Fibroblast of skin of left biceps (primary cell): Measurements from ENCODE around the gene PCDHAC1.

ENCODE experiments used
- DNase-seq, 2 experiments: peaks; one replicate each; pipeline ENCODE4 v3.0.0-alpha.2; 2013; ENCODE audit warnings: low read depth in 2 of 2

PCDHAC1 gene

DNA sequence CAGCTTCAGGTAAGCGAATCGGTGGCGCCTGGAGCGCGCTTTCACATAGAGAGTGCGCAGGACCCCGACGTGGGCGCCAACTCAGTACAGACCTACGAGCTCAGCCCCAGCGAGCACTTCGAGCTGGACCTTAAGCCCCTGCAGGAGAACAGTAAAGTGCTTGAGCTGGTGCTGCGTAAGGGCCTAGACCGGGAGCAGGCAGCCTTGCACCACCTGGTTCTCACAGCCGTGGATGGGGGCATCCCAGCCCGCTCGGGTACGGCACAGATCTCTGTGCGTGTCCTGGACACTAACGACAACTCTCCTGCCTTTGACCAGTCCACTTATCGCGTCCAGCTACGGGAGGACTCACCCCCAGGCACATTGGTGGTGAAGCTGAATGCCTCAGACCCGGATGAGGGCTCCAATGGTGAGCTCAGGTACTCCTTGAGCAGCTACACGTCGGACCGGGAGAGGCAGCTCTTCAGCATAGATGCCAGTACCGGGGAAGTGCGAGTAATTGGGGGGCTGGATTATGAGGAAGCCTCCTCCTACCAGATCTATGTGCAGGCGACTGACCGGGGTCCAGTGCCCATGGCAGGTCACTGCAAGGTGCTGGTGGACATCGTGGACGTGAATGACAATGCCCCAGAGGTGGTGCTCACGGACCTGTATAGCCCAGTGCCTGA lies 41.3 kb downstream of the PCDHAC1 start:
- no peak for DNase-seq

DNA sequence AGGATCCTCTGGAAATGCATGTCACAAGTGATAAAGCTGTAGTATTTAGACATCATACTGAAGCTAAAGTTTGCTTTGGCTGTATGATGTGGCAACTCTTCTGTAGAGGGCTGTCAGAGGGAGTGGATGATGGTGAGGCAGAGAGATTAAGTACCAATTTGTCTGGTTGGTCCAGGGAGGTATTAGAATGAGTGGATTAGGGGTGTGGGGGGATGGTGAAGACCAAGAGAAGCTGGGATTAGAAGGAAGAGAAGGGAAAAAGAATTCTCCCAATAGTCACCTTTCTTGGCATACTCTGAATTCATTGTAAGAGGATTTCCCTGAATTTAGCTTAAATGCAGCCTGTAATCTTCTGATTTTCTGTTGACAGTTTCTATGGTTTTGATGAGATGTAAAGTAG lies 43.8 kb downstream of the PCDHAC1 start:
- no peak for DNase-seq

DNA sequence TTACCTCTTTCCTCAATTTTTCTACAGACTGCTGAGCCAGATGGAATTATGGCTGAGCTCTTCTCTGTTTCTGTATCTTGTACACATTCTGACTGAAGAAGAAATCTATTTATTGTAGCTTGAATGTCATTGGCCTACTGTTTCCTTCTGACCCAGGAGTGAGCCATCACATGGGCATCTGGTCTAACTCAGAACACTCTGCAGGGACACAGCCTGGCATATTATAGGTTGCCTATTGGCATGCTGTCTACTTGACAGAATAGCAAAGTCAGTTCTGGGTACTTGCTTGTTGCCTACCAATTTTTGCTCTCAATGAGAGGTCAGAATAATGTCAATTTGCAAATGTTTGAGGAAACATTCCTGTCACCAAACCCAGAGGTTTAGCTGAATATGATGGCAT lies 47.5 kb downstream of the PCDHAC1 start:
- DNase-seq, result no peak

DNA sequence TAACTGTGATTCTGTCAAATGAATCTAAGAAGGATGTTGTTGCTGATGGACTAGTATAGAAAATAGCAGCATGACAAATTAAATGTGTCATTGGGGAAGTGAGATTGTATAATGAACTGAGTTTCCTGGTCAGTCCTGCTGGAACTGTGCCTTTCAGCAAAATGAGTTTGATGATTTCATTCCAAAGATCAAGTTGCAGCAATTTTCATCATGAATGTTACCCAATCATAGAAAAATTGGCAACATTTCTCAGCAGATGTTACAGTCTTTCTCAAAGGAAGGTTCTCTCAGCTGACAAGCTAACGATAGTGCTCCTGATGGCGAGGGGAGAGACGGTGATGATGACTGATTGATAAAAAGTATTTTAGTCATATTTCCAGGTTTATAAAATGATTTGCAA lies 50.9 kb downstream of the PCDHAC1 start:
- peak; percentile 19 to 38 for DNase-seq

DNA sequence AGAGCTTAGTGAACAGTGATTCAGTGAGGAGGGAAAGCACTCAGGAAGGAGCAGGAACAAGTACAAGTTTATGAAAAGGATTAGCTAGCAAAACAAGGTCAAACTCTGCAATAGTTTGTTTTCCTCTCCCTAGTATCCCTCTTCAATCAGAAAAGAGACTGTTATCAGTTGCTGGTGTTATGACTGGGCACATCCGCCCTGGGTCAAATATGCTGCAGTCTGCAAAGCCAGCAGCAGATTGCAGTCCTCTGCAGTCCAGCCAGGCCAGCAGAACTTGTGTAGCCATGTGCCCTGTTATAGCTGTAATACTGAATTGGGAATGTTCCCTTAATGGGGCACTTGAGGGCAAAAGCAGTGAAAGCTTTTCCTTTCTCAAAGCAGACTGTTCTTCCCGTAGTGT lies 52.2 kb downstream of the PCDHAC1 start:
- no peak for DNase-seq

DNA sequence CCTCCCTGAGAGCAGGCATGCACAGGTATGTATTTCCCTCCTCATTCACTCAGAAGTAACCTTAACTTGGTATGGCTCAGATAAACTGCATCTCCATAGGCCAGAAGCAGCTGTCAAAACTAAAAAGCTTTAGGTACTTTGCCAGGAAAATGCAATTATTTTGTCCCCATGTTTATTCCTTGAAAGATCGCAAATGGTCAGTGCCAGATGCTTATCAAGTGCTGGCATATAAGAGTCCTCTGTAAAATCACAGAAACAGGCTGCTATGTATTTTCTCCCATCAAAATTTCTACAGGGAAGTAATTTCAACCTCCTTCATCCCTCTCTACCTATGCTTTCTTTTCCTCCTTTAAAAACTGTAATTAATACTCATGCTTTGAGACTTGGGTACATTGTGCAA lies 52.9 kb downstream of the PCDHAC1 start:
- DNase-seq, result no peak
